Stimulated activated CD4-positive, alpha-beta T cell treated with anti-CD3 and anti-CD28 coated beads, Interleukin-1b, Interleukin-23, amount 100 ng/mL, for 4 hours (primary cell): Measurements from ENCODE around the gene IL15.
"Not testable (repeated sequence)": the region's sequence is repeated elsewhere in the genome, so short reads cannot be mapped to it uniquely, and the experiment has no call there.

Source experiments
- DNase-seq, 2 donors: peaks; one replicate each; pipeline ENCODE4 v3.0.0-alpha.2; 2020; ENCODE audit warnings: low read depth in 2 of 2

IL15 gene

DNA sequence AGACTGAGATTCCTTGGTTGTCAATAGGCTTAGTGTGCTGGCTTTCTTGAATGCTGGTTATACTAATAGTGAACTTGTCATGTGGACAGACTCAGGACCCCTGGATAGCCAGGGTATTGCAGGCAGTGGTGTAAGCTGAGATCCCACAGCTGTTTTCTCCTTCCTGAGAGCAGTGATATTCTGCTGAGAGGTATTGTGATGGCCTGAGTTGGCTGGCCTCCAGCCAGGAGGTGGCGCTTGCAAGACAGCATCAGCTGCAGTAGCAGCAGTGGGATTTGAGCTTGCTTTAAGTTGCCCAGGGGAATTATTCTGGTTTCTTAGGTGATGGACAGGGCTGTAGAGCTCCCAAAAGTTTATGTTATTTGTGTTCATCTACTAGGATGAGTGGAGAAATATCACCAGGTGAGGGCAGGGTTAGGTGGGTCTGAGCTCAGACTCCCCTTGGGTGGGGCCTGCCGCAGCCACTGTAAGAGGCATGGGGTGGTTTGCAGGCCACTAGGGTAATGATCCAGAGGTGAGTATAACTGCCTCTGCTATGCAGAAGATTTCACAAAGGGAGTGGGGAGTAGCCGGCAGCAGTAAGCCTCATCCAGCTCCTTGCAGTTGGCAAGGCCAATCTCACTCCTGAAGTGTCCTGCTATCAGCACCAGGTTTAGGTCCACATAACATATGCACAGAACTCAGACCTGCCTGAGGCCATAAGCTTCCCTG is 66.2 kb downstream of the IL15 start:
- no peak for DNase-seq

DNA sequence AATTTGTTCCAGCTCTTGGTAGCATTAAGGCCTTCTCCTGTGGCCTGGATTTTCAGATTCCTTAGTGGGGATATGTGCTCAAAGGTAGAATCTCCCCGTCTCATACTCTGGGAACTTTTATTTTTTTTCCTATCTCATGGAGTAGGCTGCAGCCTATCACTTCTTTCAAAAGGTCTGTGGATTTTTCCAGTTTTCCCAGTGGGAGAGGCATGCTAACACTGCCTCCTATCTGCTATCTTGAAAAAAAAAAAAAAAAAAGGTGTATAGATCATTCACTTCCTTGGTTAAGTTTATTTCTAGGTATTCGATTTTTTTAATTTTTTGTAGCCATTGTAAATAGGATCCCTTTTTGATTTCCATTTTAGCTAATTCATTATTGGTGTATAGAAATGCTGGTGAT is 67.1 kb downstream of the IL15 start:
- no peak for DNase-seq

DNA sequence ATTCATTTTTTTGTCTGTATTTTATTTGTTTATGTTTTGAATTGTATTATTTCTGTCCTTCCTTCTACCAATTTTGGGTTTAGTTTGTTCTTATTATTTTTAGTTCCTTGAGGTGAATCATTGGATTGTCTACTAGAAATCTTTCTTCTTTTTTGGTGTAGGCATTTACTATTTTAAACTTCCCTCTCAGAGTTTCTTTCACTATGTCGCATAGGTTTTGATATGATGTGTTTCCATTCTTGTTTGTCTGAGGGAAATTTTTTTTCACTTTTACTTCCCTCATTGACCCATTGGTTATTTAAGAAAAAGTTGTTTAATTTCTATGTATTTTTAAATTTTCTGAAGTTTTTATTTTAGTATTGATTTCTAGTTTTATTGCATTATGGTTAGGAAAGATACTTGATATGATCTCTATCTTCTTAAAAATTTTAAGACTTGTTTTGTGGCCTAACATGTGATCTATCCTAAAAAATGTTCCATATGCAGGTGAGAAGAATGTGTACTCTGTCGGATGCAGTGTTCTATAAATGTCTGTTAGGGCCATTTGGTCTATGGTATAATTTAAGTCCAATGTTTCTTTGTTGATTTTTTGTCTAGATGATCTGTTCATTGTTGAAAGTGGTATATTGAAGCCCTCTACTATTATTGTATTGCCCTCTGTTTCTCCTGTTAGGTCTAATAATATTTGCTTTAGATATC is 68.8 kb downstream of the IL15 start:
- no peak for DNase-seq

DNA sequence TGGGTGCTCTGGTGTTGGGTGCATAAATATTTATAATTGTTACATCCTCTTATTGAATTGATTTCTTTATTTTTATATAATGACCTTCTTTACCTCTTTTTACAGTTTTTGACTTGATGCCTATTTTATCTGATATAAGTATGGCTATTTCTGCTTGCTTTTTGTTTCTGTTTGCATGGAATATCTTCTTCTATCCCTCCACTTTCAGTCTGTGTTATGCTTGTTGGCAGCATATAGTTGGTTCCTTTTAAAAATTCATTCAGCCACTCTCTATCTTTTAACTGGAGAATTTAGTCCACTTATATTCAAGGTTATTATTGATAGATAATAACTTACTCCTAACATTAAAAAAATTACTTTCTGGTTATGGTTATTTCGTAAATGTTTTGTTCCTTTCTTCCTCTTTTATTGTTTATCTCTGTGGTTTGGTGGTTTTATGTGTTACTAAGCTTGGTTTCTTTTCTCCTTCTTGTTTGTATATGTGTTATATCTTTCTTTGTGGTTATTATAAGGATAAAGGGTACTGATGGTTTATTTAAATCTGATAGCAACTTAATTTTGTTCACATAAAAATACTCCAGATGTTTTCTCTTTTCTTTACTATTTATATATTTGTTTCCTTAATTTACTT is 69.5 kb downstream of the IL15 start:
- DNase-seq, result no peak

DNA sequence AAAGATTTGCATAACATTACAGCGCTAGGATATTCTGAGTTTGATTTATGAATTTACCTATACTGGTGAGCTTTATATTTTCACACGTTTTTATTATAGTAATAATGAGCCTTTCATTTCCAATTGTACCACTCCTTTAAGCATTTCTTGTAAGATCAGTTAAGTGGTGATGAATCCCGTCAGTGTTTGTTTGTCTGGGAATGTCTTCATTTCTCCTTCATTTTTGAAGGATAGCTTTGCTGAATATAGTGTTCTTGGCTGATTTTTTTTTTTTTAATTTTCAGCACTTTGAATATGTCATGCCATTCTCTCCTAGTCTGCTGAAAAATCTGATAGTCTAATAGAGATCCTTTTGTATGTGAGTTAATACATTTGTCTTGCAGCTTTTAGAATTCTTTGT is 70.1 kb downstream of the IL15 start:
- DNase-seq, result no peak

DNA sequence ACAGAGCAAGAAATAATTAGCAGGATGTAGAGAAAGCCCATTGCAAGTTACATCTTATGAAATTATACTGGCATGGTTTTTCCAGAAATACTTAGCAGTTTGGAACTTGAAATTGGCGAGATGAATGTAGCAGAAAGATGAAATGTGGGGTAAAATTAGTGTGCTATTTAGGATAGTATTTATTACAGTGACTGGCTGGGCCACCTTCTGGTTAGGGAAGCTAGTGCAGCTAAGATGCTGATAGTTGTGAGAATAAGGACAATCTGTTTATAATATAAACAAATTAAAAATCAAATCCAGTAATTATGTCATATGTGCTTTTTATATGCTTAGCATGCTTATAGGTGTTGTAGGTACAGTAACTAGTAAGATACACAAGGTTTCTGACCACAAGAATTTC is 74.8 kb downstream of the IL15 start:
- DNase-seq, result no peak

DNA sequence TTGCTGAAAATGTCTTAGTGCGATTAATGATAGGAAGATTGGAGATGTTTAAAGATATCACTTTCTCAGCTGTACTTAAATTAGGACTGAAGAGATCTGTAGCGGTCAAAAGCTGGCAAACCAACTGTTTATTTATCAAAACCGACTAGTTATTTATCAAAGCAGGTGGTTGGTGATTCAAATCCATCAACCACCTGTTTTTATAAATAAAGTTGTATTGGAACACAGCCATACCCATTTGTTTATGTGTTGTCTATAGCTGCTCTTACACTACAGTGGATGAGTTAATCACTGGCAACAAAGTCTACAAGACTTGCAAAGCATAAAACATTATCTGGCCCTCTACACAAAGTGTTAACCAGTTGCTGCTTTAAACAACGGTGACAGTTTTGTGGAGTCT is 76.8 kb downstream of the IL15 start:
- DNase-seq, result no peak

DNA sequence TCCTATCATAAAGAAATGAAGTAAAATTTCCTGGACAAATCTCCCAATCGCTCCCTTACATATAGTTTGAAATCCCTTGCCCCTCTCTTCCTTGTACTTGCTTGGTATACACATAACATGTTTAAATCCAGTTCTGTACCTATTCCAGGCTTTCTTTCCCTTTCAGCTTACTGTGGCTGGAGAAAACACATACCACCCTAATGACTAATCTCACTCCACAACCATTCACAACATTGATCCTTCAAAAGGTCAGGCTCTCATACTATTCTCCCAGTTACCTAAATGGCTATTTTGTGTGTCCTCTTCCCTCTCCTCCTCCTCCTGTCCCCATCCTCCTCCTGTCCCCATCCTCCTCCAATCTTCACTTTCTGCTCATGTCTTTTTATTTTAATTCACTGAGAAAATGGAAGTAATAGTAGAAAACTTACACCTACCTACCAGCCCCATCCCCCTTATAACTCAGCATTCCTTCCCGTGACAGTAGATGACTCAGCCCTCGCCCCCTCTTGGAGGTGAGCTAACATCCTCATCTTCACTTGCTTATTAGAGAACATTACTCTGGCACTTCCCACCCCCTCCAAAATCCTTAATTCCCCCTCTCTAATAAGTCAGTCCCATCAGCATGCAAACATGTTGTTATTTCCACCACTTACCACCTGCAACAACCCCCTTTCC is 77.5 kb downstream of the IL15 start:
- no peak for DNase-seq

DNA sequence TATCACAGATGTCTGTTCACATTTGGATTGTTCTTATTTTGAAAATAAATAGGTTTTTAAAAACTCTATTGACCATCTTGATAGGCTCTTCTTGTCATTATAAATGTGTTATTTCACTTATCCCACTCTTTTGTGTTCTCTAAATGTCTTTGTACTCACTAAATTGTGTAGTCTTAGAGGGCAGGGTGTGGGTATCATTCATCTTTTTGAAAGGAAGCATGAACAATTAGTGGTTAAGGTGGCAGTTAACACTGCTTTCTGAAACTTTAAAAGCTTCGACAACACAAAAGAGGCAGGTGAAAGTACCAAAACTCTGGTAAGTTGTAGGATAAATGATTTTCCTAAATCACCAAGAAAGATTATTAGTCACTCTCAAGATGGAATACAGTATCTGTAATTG is 83.2 kb downstream of the IL15 start:
- DNase-seq, result no peak

DNA sequence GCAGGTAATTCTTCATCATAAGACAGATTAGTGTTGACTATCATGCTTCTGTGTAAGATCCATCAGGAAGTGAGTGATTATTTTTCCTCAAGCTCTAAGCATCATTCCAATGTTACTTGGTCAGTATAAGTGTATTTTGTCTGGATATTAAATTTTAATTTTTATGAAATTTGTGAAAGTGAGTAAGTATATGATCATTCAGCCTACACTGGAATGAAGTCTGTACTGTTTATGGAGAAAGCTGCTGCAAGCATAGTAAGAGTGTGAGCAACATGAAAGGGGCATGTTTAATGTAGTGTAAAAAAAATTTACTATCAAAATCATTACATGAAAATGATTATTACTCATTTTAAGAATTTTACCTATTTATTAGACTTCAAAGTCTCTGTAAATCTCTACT is 84.8 kb downstream of the IL15 start:
- DNase-seq, result no peak

DNA sequence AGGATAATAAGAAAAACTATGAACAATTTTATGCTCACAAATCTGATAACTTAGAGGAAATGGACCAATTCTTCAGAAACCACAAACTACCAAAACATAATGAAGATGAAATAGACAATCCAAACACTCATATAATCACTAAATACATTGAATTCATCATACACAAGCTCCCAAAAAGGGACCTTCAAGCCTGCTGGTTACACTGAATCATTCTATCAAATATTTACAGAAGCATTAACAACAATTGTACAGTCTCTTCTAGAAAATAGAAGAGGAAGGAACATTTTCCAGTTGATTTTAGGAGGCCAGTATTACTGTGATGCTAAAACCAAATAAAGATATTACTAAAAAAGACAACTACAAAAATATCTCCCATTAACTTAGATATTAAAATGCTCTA is 88.3 kb downstream of the IL15 start:
- no peak for DNase-seq

DNA sequence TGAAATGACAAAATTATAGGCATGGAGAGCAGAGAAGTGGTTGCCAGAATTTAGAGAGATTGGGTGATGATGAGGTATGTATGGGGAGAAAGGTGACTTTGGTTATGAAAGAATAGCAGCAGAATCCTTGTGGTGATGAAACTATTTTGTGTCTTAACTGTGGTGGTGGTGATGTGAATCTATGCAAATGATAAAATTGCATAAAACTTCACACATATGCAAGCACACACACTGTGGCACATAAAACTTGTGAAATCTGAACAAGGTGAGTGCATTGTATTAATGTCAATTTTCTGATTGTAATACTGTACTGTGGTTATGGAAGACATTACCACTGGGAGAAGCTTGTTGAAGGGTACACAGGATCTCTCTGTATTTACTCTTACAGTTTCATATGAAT is 91.0 kb downstream of the IL15 start:
- DNase-seq, result no peak

DNA sequence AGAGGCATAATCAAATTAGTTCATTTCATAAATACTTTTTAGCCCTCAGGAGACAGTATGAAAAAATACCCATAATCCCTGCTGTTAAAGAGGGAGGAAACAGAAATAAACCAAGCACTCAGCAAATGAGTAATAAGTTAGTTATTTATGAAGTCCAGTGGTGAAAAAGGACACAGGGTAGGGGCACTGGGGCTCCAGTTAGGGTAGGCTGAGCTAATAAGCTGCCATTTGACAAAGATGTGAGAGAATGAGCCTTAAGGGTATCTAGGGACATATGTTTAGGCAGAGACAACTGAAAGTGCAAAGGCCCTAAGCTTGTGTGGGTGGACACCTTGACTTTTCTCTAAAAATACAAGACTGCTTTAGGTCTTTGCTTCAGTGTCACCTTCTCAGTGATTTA is 94.4 kb downstream of the IL15 start:
- no peak for DNase-seq

DNA sequence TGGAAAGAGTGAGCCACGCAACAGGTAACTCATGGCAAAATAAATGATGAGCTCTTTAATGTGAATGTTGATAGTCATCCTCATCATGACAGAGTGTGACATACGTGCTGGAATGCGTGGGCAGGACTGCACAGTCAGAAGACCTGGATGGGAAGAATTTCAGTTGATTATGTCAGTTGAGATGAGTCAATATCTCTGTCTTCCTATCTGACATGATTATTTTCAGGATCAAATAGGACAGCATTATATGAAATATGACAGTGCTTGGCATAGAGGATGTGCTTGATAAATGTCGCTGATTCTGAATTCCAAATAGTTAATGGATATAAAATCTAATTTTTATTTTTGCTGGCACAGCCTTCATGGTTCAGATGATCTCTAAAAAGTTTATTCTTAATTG is 95.1 kb downstream of the IL15 start:
- DNase-seq, result no peak

DNA sequence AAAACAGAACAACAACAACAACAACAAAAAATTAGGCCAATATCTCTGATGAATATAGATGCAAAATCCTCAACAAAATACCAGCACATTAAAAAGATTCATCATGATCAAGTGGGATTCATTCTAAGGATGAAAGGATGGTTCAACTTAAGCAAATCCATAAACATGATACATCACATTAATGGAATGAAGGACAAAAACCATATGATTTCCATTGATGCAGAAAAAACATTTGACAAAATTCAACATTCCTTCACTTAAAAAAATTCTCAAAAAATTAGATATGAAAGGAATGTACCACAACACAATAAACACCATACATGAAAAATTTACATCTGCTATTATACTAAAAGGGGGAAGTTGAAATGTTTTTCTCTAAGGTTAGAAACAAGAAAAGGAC is 103.3 kb downstream of the IL15 start:
- no peak for DNase-seq

DNA sequence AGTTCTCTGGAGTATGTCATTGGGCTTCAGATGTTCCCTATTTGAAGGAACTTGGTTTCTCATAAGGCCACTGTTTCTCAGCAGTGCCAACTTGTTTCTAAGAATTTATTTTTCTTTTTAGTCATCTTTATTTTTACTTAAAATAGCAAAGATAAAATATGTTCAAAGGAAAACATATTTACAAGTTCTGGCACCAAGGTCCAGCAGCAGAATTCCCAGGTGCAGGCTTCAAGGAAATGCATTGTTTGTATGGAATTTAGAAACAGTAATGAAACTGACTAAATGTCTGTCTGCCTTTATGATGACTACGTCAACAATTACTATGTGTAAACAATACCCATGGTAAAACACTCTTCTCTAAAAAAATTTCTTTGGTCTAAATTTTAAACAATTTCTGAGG is 109.6 kb downstream of the IL15 start:
- DNase-seq, result no peak

DNA sequence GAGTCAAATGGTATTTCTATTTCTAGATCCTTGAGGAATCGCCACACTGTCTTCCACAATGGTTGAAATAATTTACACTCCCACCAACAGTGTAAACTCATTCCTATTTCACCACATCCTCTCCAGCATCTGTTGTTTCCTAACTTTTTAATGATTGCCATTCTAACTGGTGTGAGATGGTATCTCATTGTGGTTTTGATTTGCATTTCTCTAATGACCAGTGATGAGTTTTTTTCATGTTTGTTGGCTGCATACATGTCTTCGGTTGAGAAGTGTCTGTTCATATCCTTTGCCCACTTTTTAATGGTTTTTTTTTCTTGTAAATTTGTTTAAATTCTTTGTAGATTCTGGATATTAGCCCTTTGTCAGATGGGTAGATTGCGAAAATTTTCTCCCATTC is 115.4 kb downstream of the IL15 start:
- DNase-seq, result not testable (repeated sequence)

DNA sequence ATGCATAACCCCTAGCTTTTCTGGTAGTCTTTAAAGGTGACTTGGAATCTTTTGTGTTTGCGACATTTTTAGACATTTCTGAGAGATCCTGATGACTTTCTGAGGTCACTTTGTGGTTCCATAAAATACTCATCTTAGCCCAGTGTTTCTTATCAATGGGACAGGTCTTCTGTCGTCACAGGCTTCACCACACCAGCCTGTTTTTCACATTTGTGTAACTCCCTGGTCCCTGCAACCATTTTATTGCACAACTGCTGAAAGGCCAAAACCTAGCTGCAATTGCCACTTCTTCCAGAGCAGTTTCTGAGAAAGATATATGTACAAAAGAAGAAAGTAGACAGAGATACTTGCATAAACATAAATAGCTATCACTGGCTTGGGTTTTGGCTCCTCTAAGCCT is 120.9 kb downstream of the IL15 start:
- DNase-seq, result no peak

DNA sequence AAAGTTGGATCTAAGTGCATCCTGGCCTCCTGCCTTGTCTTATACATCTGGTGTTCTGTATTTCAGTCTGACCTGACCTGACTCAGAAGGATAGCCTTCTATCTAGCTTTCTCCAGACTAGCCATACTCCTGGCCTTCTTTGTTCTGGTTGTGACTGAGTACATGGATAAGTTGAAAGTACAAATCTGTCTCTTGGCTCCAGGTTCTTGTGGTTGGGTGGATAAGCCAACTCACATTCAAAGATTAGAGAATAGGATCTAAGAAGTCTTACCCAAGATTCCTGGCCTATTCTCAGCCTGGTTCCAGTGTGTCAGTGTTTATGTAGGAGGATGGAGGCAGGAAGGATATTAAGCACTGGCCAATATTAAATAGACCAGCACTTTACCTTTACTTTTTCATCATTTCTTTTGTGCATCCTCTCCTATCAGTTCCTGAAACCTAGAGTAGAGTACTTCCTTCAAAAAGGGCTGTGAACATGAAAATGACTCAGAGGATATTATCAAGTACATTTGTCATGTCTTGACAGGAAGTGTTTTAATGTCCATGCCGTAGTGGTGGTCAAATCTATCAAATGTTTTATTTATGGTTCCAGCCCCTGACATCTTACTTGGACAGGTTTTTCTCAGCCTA is 123.5 kb downstream of the IL15 start:
- DNase-seq, result no peak

DNA sequence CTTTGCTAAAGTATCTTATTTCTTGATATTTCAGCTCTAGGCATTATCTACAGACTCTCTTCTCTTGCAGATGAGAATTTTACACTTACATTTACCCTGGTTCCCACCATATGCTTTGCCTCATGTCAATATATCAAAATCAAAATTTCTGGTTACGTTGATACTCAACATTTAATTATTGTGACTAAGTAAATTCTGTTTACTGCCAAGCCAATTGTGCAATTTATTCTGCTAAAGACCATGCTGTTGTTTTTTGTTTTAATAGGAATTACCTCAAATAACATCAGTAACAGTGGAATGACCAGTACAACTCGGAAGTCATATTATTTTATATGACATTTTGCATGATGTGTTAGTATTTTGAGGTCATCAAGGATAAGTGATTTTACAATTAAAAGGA is 125.5 kb downstream of the IL15 start:
- DNase-seq, result no peak

DNA sequence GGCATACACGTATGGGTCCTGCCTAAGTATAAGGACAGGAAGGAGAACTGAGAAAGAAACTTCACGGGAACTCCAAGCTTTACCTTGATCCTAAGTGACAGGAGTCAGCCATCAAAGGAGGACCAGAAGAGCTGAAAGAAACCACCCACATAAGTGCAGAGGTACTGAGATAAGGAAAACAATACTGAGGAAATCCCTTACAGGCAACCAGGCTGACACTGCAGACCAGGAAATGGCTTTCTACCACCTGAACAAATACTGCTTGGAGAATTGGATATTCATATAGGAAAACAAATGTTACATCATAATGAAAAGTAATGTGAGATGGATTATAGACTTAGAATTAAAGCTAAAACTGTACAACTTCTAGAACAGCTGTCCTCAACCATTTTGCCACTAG is 127.0 kb downstream of the IL15 start:
- no peak for DNase-seq

DNA sequence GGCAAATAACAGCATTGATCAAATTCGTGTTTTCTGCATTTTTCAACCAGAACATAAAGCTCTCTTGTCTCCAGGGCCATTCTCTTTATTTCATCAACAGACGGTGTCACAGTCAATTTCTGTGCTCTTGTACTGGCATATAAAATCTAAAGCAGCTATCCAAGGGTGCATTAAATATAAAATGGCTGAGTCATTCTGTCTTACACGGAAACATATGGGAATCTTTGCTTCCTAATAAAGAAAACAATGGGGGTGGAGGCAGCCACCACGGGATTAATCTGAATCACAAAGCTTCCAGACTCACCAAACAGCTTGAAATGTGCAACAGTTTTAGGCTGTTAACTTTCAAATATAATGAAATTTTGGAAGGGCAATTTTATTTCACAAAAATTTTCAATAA is 132.6 kb downstream of the IL15 start:
- no peak for DNase-seq
